HepG2 (cell line): ENCODE measurements around the gene HECTD1. TPM values are rescaled to one million over a fixed set of nuclear protein-coding genes. Genes with fewer than 3 reads are reported as not detected.
A peak's percentile ranks its signal among the peaks of the same experiment; 100 is the strongest.

Source experiments
- ADNP ChIP-seq: sonication (generic); formaldehyde crosslinking; IDR thresholded peaks from 2 replicates; pipeline ENCODE4 v1.4.0; 2020; ENCODE audit warnings: missing genetic modification reagents
- CENPBD1 ChIP-seq: sonication (generic); formaldehyde crosslinking; IDR thresholded peaks from 2 replicates; pipeline ENCODE4 v1.8.0; 2022; ENCODE audit warnings: missing genetic modification reagents, low read depth, mild to moderate bottlenecking, borderline replicate concordance
- CREM ChIP-seq, 2 experiments: sonication (generic) in 1 of 2; formaldehyde crosslinking in 1 of 2; IDR thresholded peaks; 2 replicates each; pipeline versions ENCODE4 v1.4.0 to v1.6.1; 2016 to 2020; ENCODE audit warnings: antibody characterized with exemption in 1 of 2, mild to moderate bottlenecking in 1 of 2, missing genetic modification reagents in 1 of 2
- EHMT2 ChIP-seq: fragments of 200-600 bp; sonication (generic); IDR thresholded peaks from 2 replicates; pipeline ENCODE4 v1.7.0; 2017; ENCODE audit warnings: antibody characterized with exemption, low read depth, low read length, borderline replicate concordance
- GABPA ChIP-seq, 2 experiments: IDR thresholded peaks; 2 replicates each; pipeline ENCODE4 v1.6.1; 2011 to 2016; ENCODE audit warnings: low read depth in 2 of 2, low read length in 1 of 2, missing biosample characterization in 1 of 2, missing genetic modification characterization in 1 of 2
- IKZF1 ChIP-seq: fragments of 450-650 bp; IDR thresholded peaks from 2 replicates; pipeline ENCODE4 v1.7.1; 2016
- KLF13 ChIP-seq: sonication (generic); formaldehyde crosslinking; IDR thresholded peaks from 2 replicates; pipeline ENCODE4 v1.4.0; 2020; ENCODE audit warnings: mild to moderate bottlenecking, missing genetic modification reagents
- MEF2D ChIP-seq: sonication (generic); formaldehyde crosslinking; IDR thresholded peaks from 2 replicates; pipeline ENCODE4 v1.5.1; 2020; ENCODE audit warnings: mild to moderate bottlenecking, missing genetic modification reagents
- MLLT10 ChIP-seq: sonication (generic); formaldehyde crosslinking; IDR thresholded peaks from 2 replicates; pipeline ENCODE4 v1.4.0; 2020; ENCODE audit warnings: missing genetic modification reagents
- POGK ChIP-seq: sonication (generic); formaldehyde crosslinking; conservative IDR thresholded peaks from 2 replicates; pipeline ENCODE4 v1.8.0; 2022; ENCODE audit warnings: mild to moderate bottlenecking, moderate library complexity, missing genetic modification reagents
- RAD21 ChIP-seq: fragments of 450-650 bp; formaldehyde crosslinking; IDR thresholded peaks from 2 replicates; pipeline ENCODE4 v1.5.0; 2020; ENCODE audit warnings: mild to moderate bottlenecking
- SOX5 ChIP-seq: IDR thresholded peaks from 2 replicates; pipeline ENCODE4 v1.6.1; 2016; ENCODE audit warnings: borderline replicate concordance
- TERF1 ChIP-seq: sonication (generic); formaldehyde crosslinking; IDR thresholded peaks from 2 replicates; pipeline ENCODE4 v1.8.0; 2022; ENCODE audit warnings: mild to moderate bottlenecking, missing genetic modification reagents, moderate library complexity
- THAP9 ChIP-seq: sonication (generic); formaldehyde crosslinking; IDR thresholded peaks from 2 replicates; pipeline ENCODE4; 2020; ENCODE audit warnings: missing genetic modification reagents, mild to moderate bottlenecking, borderline replicate concordance
- ZBTB2 ChIP-seq: sonication (generic); formaldehyde crosslinking; IDR thresholded peaks from 2 replicates; pipeline ENCODE4 v1.8.0; 2022; ENCODE audit warnings: low read depth, missing genetic modification reagents
- ZNF121 ChIP-seq: sonication (generic); formaldehyde crosslinking; IDR thresholded peaks from 2 replicates; pipeline ENCODE4 v1.5.0; 2020; ENCODE audit warnings: mild to moderate bottlenecking, missing genetic modification reagents
- ZNF251 ChIP-seq: sonication (generic); formaldehyde crosslinking; IDR thresholded peaks from 2 replicates; pipeline ENCODE4 v1.9.0; 2021; ENCODE audit warnings: mild to moderate bottlenecking, missing genetic modification reagents
- ZNF556 ChIP-seq: sonication (generic); formaldehyde crosslinking; IDR thresholded peaks from 2 replicates; pipeline ENCODE4 v1.4.0; 2020; ENCODE audit warnings: mild to moderate bottlenecking, missing genetic modification reagents, borderline replicate concordance
- ZNF670 ChIP-seq: sonication (generic); formaldehyde crosslinking; IDR thresholded peaks from 2 replicates; pipeline ENCODE4 v1.8.0; 2022; ENCODE audit warnings: mild to moderate bottlenecking, missing genetic modification reagents, borderline replicate concordance
- ZNF740 ChIP-seq: sonication (generic); formaldehyde crosslinking; IDR thresholded peaks from 2 replicates; pipeline ENCODE4 v1.4.0; 2020; ENCODE audit warnings: missing genetic modification reagents
- ZNF777 ChIP-seq: sonication (generic); formaldehyde crosslinking; IDR thresholded peaks from 2 replicates; pipeline ENCODE4 v1.4.0; 2020; ENCODE audit warnings: missing genetic modification reagents
- polyA plus RNA-seq, 8 experiments: library from polyadenylated mRNA; depleted of rRNA in 3 of 8; stranded (reverse) in 7 of 8; unstranded in 1 of 8; fragments of >200 nt; fragmentation: Illumina TruSeq in 4 of 8; extraction: Trizol in 4 of 8; gene quantifications; 2 replicates each; pipeline versions ENCODE4 v1.2.1 to v1.2.3, GENCODE V29; 2011 to 2016; ENCODE audit warnings: low read depth in 4 of 8, missing spikeins in 1 of 8, mixed read lengths in 1 of 8; ENCODE audit not compliant: insufficient read depth in 1 of 8
- total RNA-seq, 5 experiments: library from RNA; depleted of rRNA; stranded (reverse); fragments of >200 nt; fragmentation: Illumina TruSeq; extraction: Trizol; gene quantifications; 2 replicates each; pipeline ENCODE4 v1.2.3, GENCODE V29; 2016; ENCODE audit warnings: low read depth in 1 of 5

HECTD1 gene
- total and polyA plus RNA-seq, 2 of the 13 experiments (the other 11 are each of a cell fraction or from before 2014, with no cell fraction given): 312 to 560 TPM

- TF ChIP-seq ZNF777: peak; percentile 92; the same call in 1 of the 2 replicates
- TF ChIP-seq GABPA (IDR thresholded peaks at IDR 0.05; ENCODE audit: low read depth, low read length): no peak
- no peak for TF ChIP-seq GABPA (CRISPR knock-in tag; IDR thresholded peaks at IDR 0.05; ENCODE audit: low read depth)
- TF ChIP-seq ADNP (CRISPR knock-in tag): peak; percentile 6; the same call in 1 of the 2 replicates
- TF ChIP-seq SOX5 (CRISPR knock-in tag): no peak; the same call in 1 of the 2 replicates
- TF ChIP-seq MLLT10 (CRISPR knock-in tag): peak; percentile 98
- TF ChIP-seq CENPBD1 (CRISPR knock-in tag): no peak
- TF ChIP-seq ZNF556: no peak
- no peak for TF ChIP-seq MEF2D (CRISPR knock-in tag)
- no peak for TF ChIP-seq RAD21 (CRISPR knock-in tag)
- no peak for TF ChIP-seq IKZF1
- TF ChIP-seq THAP9 (CRISPR knock-in tag): peak; percentile 75
- no peak for TF ChIP-seq CREM (IDR thresholded peaks at IDR 0.05)
- TF ChIP-seq CREM (CRISPR knock-in tag; IDR thresholded peaks at IDR 0.05): peak; percentile 69; the same call in 1 of the 2 replicates
- no peak for TF ChIP-seq ZBTB2 (CRISPR knock-in tag)
- TF ChIP-seq ZNF670: peak; percentile 96; the same call in 1 of the 2 replicates
- TF ChIP-seq ZNF251 (CRISPR knock-in tag): peak; percentile 74; the same call in 1 of the 2 replicates
- no peak; the same call in 1 of the 2 replicates for TF ChIP-seq ZNF740 (CRISPR knock-in tag)
- TF ChIP-seq TERF1 (CRISPR knock-in tag): peak; percentile 97
- TF ChIP-seq EHMT2: no peak
- TF ChIP-seq POGK (CRISPR knock-in tag): 0 out of 2 replicates have a peak, but pooled peaks have one; percentile 10
- peak; percentile 99 for TF ChIP-seq KLF13 (CRISPR knock-in tag)
- no peak for TF ChIP-seq ZNF121 (CRISPR knock-in tag)
Observed at GRCh38 chr14:31207287-31207754, 272 bp downstream of the HECTD1 start (continued).
